Measurements from ENCODE around the gene SMC1B. TPM values are rescaled to one million over a fixed set of nuclear protein-coding genes. Genes with fewer than 3 reads are reported as not detected.

Gene SMC1B
- total RNA-seq, 2 experiments from 2014 or later = not detected

DNA sequence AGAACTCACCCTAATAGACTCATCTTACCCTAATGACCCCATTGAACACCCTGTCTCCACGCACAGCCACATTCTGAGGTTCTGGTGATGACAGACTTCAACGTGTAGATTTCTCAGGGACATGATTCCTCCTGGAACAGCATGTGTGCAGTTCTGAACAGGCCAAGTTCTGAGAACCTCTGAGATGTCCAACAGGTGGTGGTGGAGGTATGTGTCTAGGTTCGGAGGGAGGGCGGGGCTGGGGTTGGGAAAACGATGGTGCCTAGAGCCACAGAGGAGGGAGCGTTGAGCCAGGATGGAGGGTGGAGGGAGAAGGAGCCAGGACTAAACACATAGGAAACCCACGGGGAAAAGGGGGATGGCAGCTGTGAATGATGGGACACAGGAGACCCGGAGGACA lies 45.8 kb upstream of the SMC1B start:
- ChIA-PET POLR2A (no interaction called here), CTCF (no interaction called here)
- Histone ChIP-seq H3K36me3 (ENCODE audit: insufficient read depth, low read length) (no peaks in the 10 kb centered on the region), H3K9me3 (ENCODE audit: control insufficient read depth in 1 of 2, insufficient read depth in 1 of 2, low read length in 2 of 2) (no peaks in the 10 kb centered on the region), H3K4me3 (ENCODE audit: low read length) (no peak overlapping the region), H3K27me3 (ENCODE audit: control insufficient read depth in 1 of 2, insufficient read depth in 2 of 2, low read length in 2 of 2) (no peaks in the 10 kb centered on the region), H3K27ac (ENCODE audit: low read depth in 1 of 2, low read length in 2 of 2) (no peak overlapping the region), H3K4me1 (ENCODE audit: insufficient read depth, low read length) (no peaks in the 10 kb centered on the region)
- Mint-ChIP-seq H3K9me3 (no peaks in the 10 kb centered on the region), H3K36me3 (ENCODE audit: low read depth) (no peaks in the 10 kb centered on the region), H3K27ac (no peak overlapping the region), H3K4me1 (ENCODE audit: low read depth) (no peaks in the 10 kb centered on the region), H3K4me3 (no peak overlapping the region), H3K27me3 (no peaks in the 10 kb centered on the region)
- ATAC-seq (ENCODE audit: poor library complexity) (no peak), DNase-seq (no peak)
- intact Hi-C loops (cut with DNase I, micrococcal nuclease) = no loop called here
- TF ChIP-seq, protein P1, sequence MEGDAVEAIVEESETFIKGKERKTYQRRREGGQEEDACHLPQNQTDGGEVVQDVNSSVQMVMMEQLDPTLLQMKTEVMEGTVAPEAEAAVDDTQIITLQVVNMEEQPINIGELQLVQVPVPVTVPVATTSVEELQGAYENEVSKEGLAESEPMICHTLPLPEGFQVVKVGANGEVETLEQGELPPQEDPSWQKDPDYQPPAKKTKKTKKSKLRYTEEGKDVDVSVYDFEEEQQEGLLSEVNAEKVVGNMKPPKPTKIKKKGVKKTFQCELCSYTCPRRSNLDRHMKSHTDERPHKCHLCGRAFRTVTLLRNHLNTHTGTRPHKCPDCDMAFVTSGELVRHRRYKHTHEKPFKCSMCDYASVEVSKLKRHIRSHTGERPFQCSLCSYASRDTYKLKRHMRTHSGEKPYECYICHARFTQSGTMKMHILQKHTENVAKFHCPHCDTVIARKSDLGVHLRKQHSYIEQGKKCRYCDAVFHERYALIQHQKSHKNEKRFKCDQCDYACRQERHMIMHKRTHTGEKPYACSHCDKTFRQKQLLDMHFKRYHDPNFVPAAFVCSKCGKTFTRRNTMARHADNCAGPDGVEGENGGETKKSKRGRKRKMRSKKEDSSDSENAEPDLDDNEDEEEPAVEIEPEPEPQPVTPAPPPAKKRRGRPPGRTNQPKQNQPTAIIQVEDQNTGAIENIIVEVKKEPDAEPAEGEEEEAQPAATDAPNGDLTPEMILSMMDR (IDR thresholded peaks at IDR 0.05) = no peak

DNA sequence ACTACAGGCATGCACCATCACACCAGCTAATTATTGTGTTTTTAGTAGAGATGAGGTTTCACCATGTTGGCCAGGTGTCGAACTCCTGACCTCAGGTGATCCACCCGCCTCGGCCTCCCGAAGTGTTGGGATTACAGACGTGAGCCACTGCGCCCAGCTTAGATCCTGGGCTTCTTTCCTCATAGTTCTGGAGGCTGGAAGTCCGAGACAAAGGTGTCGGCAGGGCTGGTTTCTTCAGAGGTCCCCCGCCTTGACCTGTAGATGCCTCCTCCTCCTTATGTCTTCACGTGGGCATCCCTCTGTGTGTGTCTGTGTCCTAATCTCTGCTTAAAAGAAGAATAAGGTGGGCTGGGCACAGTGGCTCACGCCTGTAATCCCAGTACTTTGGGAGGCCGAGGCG lies 45.1 kb upstream of the SMC1B start:
- TF ChIP-seq, protein P1 (IDR thresholded peaks at IDR 0.05) = no peak
- no peaks in the 10 kb centered on the region for H3K27me3 Mint-ChIP-seq
- CTCF ChIA-PET = no interaction called here
- ATAC-seq (ENCODE audit: poor library complexity) = no peak
- H3K9me3 ChIP-seq (ENCODE audit: control insufficient read depth in 1 of 2, insufficient read depth in 1 of 2, low read length in 2 of 2) = no peaks in the 10 kb centered on the region
- DNase-seq = no peak
- H3K4me3 ChIP-seq (ENCODE audit: low read length) = no peak overlapping the region
- H3K4me1 Mint-ChIP-seq (ENCODE audit: low read depth) = no peaks in the 10 kb centered on the region
- H3K9me3 Mint-ChIP-seq = no peaks in the 10 kb centered on the region
- H3K27me3 ChIP-seq (ENCODE audit: control insufficient read depth in 1 of 2, insufficient read depth in 2 of 2, low read length in 2 of 2) = peaks cover 0 to 2% of the 10 kb centered on the region in 2 experiments
- intact Hi-C loops (cut with DNase I, micrococcal nuclease) = no loop called here
- H3K36me3 ChIP-seq (ENCODE audit: insufficient read depth, low read length) = no peaks in the 10 kb centered on the region
- POLR2A ChIA-PET = no interaction called here
- no peaks in the 10 kb centered on the region for H3K4me1 ChIP-seq (ENCODE audit: insufficient read depth, low read length)
- no peak overlapping the region for H3K27ac Mint-ChIP-seq
- no peaks in the 10 kb centered on the region for H3K36me3 Mint-ChIP-seq (ENCODE audit: low read depth)
- no peak overlapping the region for H3K4me3 Mint-ChIP-seq
- no peak overlapping the region for H3K27ac ChIP-seq (ENCODE audit: low read depth in 1 of 2, low read length in 2 of 2)

DNA sequence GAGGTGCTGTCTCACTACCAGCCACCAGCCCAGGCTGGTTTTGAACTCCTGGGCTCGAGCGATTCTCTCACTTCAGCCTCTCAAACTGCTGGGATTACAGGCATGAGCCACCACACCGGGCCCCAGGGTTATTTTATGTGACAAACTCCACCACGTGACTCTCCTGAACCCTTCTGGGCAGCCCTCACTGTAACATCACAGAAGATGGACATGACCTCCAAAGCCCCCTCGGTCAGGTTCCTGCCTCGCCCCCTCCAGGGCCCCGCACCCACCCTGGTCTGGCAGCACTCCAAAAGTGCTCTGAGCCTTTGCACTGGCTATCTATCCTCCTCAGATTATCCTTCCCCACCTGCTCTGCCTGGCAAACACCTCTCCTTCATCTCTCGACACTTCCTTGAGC lies 43.4 kb upstream of the SMC1B start:
- intact Hi-C loops (cut with DNase I, micrococcal nuclease) = no loop called here
- DNase-seq = no peak
- Histone ChIP-seq H3K4me3 (ENCODE audit: low read length) (no peak overlapping the region), H3K27ac (ENCODE audit: low read depth in 1 of 2, low read length in 2 of 2) (no peak overlapping the region), H3K9me3 (ENCODE audit: control insufficient read depth in 1 of 2, insufficient read depth in 1 of 2, low read length in 2 of 2) (no peaks in the 10 kb centered on the region), H3K27me3 (ENCODE audit: control insufficient read depth in 1 of 2, insufficient read depth in 2 of 2, low read length in 2 of 2) (peaks cover 0 to 4% of the 10 kb centered on the region in 2 experiments), H3K36me3 (ENCODE audit: insufficient read depth, low read length) (no peaks in the 10 kb centered on the region), H3K4me1 (ENCODE audit: insufficient read depth, low read length) (no peaks in the 10 kb centered on the region)
- Mint-ChIP-seq H3K4me3 (no peak overlapping the region), H3K9me3 (no peaks in the 10 kb centered on the region), H3K27ac (no peak overlapping the region), H3K27me3 (no peaks in the 10 kb centered on the region), H3K4me1 (ENCODE audit: low read depth) (no peaks in the 10 kb centered on the region), H3K36me3 (ENCODE audit: low read depth) (no peaks in the 10 kb centered on the region)
- ChIA-PET POLR2A (no interaction called here), CTCF (no interaction called here)
- TF ChIP-seq, protein P1 (IDR thresholded peaks at IDR 0.05) = no peak
- ATAC-seq (ENCODE audit: poor library complexity) = no peak
